H9 (cell line): ENCODE data around the gene CRACR2B. TPM values are rescaled to one million over a fixed set of nuclear protein-coding genes. Genes with fewer than 3 reads are reported as not detected.

Experiments
- DNase-seq: peaks from one replicate; pipeline ENCODE4 v3.0.0-alpha.2; 2017
- H2AFZ ChIP-seq: one replicate; pipeline ENCODE4 v1.6.1; 2013; ENCODE audit warnings: mild to moderate bottlenecking, low read length, control low read depth, moderate library complexity
- H2AK5ac ChIP-seq: 2 replicates; pipeline ENCODE4 v1.6.1; 2013; ENCODE audit warnings: low read length, control low read depth, mixed read lengths; ENCODE audit not compliant: insufficient read length
- H2BK120ac ChIP-seq: one replicate; pipeline ENCODE4 v1.6.1; 2013; ENCODE audit warnings: low read depth, mild to moderate bottlenecking, low read length, control low read depth, inconsistent platforms; ENCODE audit not compliant: poor library complexity, severe bottlenecking
- H2BK12ac ChIP-seq: 2 replicates; pipeline ENCODE4 v1.6.1; 2013; ENCODE audit warnings: low read length, control low read depth, mixed read lengths, low read depth; ENCODE audit not compliant: insufficient read length
- H2BK15ac ChIP-seq: 2 replicates; pipeline ENCODE4 v1.6.1; 2013; ENCODE audit warnings: low read depth, low read length, control low read depth
- H2BK20ac ChIP-seq: one replicate; pipeline ENCODE4 v1.6.1; 2013; ENCODE audit warnings: low read depth, mild to moderate bottlenecking, low read length, control low read depth, inconsistent platforms; ENCODE audit not compliant: poor library complexity, severe bottlenecking
- H2BK5ac ChIP-seq: 2 replicates; pipeline ENCODE4 v1.6.1; 2013; ENCODE audit warnings: low read length, control low read depth, mixed read lengths; ENCODE audit not compliant: insufficient read length
- H3K14ac ChIP-seq: 2 replicates; pipeline ENCODE4 v1.6.1; 2013; ENCODE audit warnings: low read length, control low read depth; ENCODE audit not compliant: insufficient read depth
- H3K18ac ChIP-seq: 2 replicates; pipeline ENCODE4 v1.6.1; 2013; ENCODE audit warnings: low read depth, mild to moderate bottlenecking, mixed read lengths, low read length, control low read depth; ENCODE audit not compliant: insufficient read length
- H3K23ac ChIP-seq: 2 replicates; pipeline ENCODE4 v1.6.1; 2013; ENCODE audit warnings: low read length, control low read depth, mixed read lengths, low read depth; ENCODE audit not compliant: insufficient read length
- H3K23me2 ChIP-seq: 2 replicates; pipeline ENCODE4 v1.6.1; 2013; ENCODE audit warnings: low read depth, mild to moderate bottlenecking, mixed read lengths, low read length, control low read depth; ENCODE audit not compliant: insufficient read length, poor library complexity, severe bottlenecking
- H3K27ac ChIP-seq: 2 replicates; pipeline ENCODE4 v1.5.1; 2013; ENCODE audit warnings: low read length, control low read depth, mixed read lengths, low read depth; ENCODE audit not compliant: insufficient read length
- H3K27me3 ChIP-seq: 2 replicates; pipeline ENCODE4 v1.6.1; 2013; ENCODE audit warnings: low read length, control low read depth, inconsistent platforms; ENCODE audit not compliant: insufficient read depth
- H3K4ac ChIP-seq: 2 replicates; pipeline ENCODE4 v1.6.1; 2013; ENCODE audit warnings: low read depth, mild to moderate bottlenecking, control low read depth, inconsistent platforms, low read length, moderate library complexity
- H3K4me1 ChIP-seq: 2 replicates; pipeline ENCODE4 v1.6.1; 2013; ENCODE audit warnings: low read length, control low read depth, inconsistent platforms; ENCODE audit not compliant: insufficient read depth
- H3K4me2 ChIP-seq: 2 replicates; pipeline ENCODE4 v1.6.1; 2013; ENCODE audit warnings: low read length, control low read depth, mixed read lengths; ENCODE audit not compliant: insufficient read length, insufficient read depth
- H3K56ac ChIP-seq: 2 replicates; pipeline ENCODE4 v1.6.1; 2013; ENCODE audit warnings: low read depth, mild to moderate bottlenecking, mixed read lengths, low read length, control low read depth; ENCODE audit not compliant: insufficient read length
- H3K79me1 ChIP-seq: 2 replicates; pipeline ENCODE4 v1.6.1; 2013; ENCODE audit warnings: low read depth, mild to moderate bottlenecking, moderate library complexity, low read length, control low read depth, inconsistent platforms; ENCODE audit not compliant: insufficient read depth, poor library complexity, severe bottlenecking
- H3K79me2 ChIP-seq: 2 replicates; pipeline ENCODE4 v1.6.1; 2013; ENCODE audit warnings: low read length, control low read depth, inconsistent platforms; ENCODE audit not compliant: insufficient read depth
- H3K9ac ChIP-seq: 2 replicates; pipeline ENCODE4 v1.6.1; 2013; ENCODE audit warnings: low read length, control low read depth, mixed read lengths; ENCODE audit not compliant: insufficient read length; ENCODE audit errors: extremely low read depth
- H3K9me3 ChIP-seq: one replicate; pipeline ENCODE4 v1.6.1; 2013; ENCODE audit warnings: low read depth, low read length, inconsistent platforms; ENCODE audit not compliant: control insufficient read depth
- H3T11ph ChIP-seq: one replicate; pipeline ENCODE4 v1.6.1; 2013; ENCODE audit warnings: mild to moderate bottlenecking, low read length, control low read depth, inconsistent platforms
- H4K20me1 ChIP-seq: one replicate; pipeline ENCODE4 v1.6.1; 2013; ENCODE audit not compliant: control insufficient read depth, insufficient read length, insufficient read depth
- H4K5ac ChIP-seq: 2 replicates; pipeline ENCODE4 v1.6.1; 2013; ENCODE audit warnings: low read depth, mild to moderate bottlenecking, mixed read lengths, low read length, control low read depth; ENCODE audit not compliant: insufficient read length
- H4K8ac ChIP-seq: replicated peaks from 2 replicates; pipeline ENCODE4 v1.6.1; 2013; ENCODE audit warnings: low read length, control low read depth, mixed read lengths, low read depth; ENCODE audit not compliant: insufficient read length
- H4K91ac ChIP-seq: 2 replicates; pipeline ENCODE4 v1.6.1; 2013; ENCODE audit warnings: low read depth, mild to moderate bottlenecking, moderate library complexity, mixed read lengths, low read length, control low read depth; ENCODE audit not compliant: insufficient read length
- H3K27ac Mint-ChIP-seq, 3 experiments: 2 replicates in 2 of 3; 3 replicates in 1 of 3; pipeline ENCODE4 v1.8.0; 2020 to 2021; ENCODE audit warnings: mixed read lengths in 3 of 3, mild to moderate bottlenecking in 1 of 3, moderate library complexity in 1 of 3
- H3K27me3 Mint-ChIP-seq: 2 replicates; pipeline ENCODE4 v1.8.0; 2021; ENCODE audit warnings: low read depth, mild to moderate bottlenecking, moderate library complexity, mixed read lengths
- H3K36me3 Mint-ChIP-seq, 3 experiments: 2 replicates in 2 of 3; 3 replicates in 1 of 3; pipeline ENCODE4 v1.8.0; 2020 to 2021; ENCODE audit warnings: low read depth in 3 of 3, mixed read lengths in 3 of 3; ENCODE audit not compliant: insufficient read depth in 1 of 3
- H3K4me1 Mint-ChIP-seq, 2 experiments: 2 replicates each; pipeline ENCODE4 v1.8.0; 2020; ENCODE audit warnings: mixed read lengths in 2 of 2
- H3K4me3 Mint-ChIP-seq, 2 experiments: 2 replicates in 1 of 2; 3 replicates in 1 of 2; pipeline ENCODE4 v1.8.0; 2020 to 2021; ENCODE audit warnings: mild to moderate bottlenecking in 2 of 2, mixed read lengths in 2 of 2, moderate library complexity in 1 of 2
- H3K9me3 Mint-ChIP-seq, 2 experiments: 2 replicates in 1 of 2; 3 replicates in 1 of 2; pipeline ENCODE4 v1.8.0; 2020; ENCODE audit warnings: mild to moderate bottlenecking in 2 of 2, mixed read lengths in 2 of 2, moderate library complexity in 1 of 2
- CTCF ChIP-seq: fragments of 200-600 bp; sonication (generic); conservative IDR thresholded peaks from 3 replicates; pipeline ENCODE4 v1.8.0; 2021; ENCODE audit warnings: antibody characterized with exemption, mild to moderate bottlenecking
- WGBS: extraction: QIAGEN DNeasy Blood & Tissue Kit; methylation state at CpG from one replicate; pipeline ENCODE4 v1.1.7; 2013; ENCODE audit warnings: missing lambda C conversion rate, low lambda C conversion rate, mixed read lengths; ENCODE audit not compliant: insufficient read length; ENCODE audit errors: extremely low coverage; 5-methylcytosine and 5-hydroxymethylcytosine counted together
- total RNA-seq: library from RNA; stranded (reverse); gene quantifications from 2 replicates; pipeline ENCODE4 v1.2.1, GENCODE V29; 2021

Gene CRACR2B
- total RNA-seq, 1 experiment from 2014 or later = 29.0 TPM

GRCh38 chr11:818396-819128, 9.2 kb upstream of the CRACR2B start, which contains the start of gene PNPLA2:
Gene PNPLA2 (plus strand): TSS chr11:818914. CDS start chr11:819719, 805 bp downstream.
- H3K27me3 Mint-ChIP-seq = peaks cover 2% of the 10 kb centered on the region; the same call in 1 of the 2 replicates
- Histone ChIP-seq H2AK5ac (no peak within 1 kb of the TSS), H3K79me1 (no peaks in the 10 kb centered on the region), H3K4ac (no peak within 1 kb of the TSS), H3K4me2 (peak within 1 kb of the TSS; percentile 46), H4K91ac (no peak within 1 kb of the TSS), H2BK20ac (no peak within 1 kb of the TSS), H3K23me2 (peaks cover 5% of the 10 kb centered on the region), H3K79me2 (no peaks in the 10 kb centered on the region), H4K8ac (no peak within 1 kb of the TSS), H4K5ac (no peak within 1 kb of the TSS), H2BK5ac (no peak within 1 kb of the TSS), H3T11ph (no peak within 1 kb of the TSS), H3K18ac (no peak within 1 kb of the TSS), H3K27me3 (no peaks in the 10 kb centered on the region), H2BK12ac (no peak within 1 kb of the TSS), H2BK15ac (no peak within 1 kb of the TSS), H2BK120ac (no peak within 1 kb of the TSS), H2AFZ (no peak within 1 kb of the TSS), H3K4me1 (no peaks in the 10 kb centered on the region), H4K20me1 (no peaks in the 10 kb centered on the region), H3K14ac (no peak within 1 kb of the TSS), H3K9ac (peak within 1 kb of the TSS; percentile 50), H3K9me3 (no peaks in the 10 kb centered on the region), H3K56ac (no peak within 1 kb of the TSS), H3K27ac (no peak within 1 kb of the TSS), H3K23ac (no peak within 1 kb of the TSS)
- no peak for DNase-seq
- peaks cover 2 to 14% (median 12%) of the 10 kb centered on the region in 3 experiments; a peak in 6 of 7 replicates for H3K36me3 Mint-ChIP-seq
- H3K4me3 Mint-ChIP-seq = peak within 1 kb of the TSS; percentile 76 to 87
- WGBS = no CpG with 5 or more reads among the region's 20 CpGs
- peaks cover 10 to 21% of the 10 kb centered on the region in 2 experiments for H3K4me1 Mint-ChIP-seq
- no peak for TF ChIP-seq CTCF
- H3K9me3 Mint-ChIP-seq = no peaks in the 10 kb centered on the region; a peak in 1 of 5 replicates
- H3K27ac Mint-ChIP-seq = peak within 1 kb of the TSS in 2 of 3 experiments; percentile 31 to 47; a peak in 2 of 7 replicates
